ENCODE results near the gene RGS1.

Gene RGS1

GRCh38 chr1:192581131-192581927 is 5.8 kb downstream of the RGS1 start:
- DNase-seq (ENCODE audit: low read depth, low spot score), result no peak

DNA sequence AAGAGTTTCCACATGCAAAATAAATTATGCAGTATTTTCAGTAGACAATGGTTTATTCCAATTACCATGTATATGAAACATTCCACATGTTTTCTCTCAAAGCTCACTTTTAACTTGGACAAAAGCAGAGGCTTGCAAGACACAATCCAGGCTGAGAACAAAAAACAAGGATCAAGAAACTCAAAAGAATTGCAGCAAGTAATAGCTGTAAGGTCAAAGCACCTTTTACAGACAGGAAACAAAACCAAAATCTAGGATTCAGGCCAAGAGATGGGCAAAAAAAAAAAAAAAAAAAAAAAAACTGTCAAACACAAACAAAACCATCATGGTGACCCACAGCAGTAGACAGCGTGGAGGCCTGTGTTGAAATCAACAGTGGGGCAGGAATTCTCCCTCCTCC is 9.3 kb downstream of the RGS1 start:
- DNase-seq (ENCODE audit: low read depth, low spot score), result no peak

GRCh38 chr1:192587386-192588266 is 12.1 kb downstream of the RGS1 start:
- DNase-seq (ENCODE audit: low read depth, low spot score), result no peak

- no peak for DNase-seq (ENCODE audit: low read depth, low spot score)
Observed at GRCh38 chr1:192588546-192588945, 13.0 kb downstream of the RGS1 start.

- no peak for DNase-seq (ENCODE audit: low read depth, low spot score)
Observed at GRCh38 chr1:192589813-192590212, 14.2 kb downstream of the RGS1 start.

- DNase-seq (ENCODE audit: low read depth, low spot score), result no peak
Observed at GRCh38 chr1:192592517-192592916, 16.9 kb downstream of the RGS1 start.

DNA sequence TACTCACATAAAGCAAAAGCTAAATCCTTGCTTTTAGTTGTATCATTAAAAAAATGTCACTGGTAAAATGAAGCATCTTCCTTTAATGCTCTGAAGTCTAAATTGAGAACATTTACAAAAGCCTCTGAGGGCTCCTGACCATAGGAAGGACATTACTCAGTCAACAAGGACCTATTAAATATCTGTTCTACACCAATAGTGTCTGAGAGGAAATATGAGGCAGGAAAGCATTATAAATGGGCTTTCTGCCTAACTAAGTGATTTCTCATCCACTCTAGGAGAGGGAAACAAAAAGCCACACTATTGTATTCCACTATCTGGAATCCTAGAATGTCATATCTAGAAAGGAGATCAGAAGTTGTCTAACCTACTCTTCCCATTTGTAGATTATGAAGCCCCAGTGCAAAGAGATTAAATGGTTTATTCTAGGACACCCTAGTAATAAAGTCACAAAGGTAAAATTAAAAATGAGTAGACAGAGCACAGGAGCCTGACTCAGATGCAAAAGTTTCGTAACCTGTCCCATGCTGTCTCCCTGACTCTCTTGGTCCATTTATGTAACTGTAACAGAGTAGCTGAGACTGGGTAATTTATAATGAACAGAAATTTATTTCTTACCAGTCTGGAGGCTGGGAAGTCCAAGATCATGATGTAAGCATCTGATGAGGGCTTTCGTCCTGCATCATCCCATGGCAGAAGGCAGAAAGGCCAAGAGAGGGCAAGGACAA is 17.6 kb downstream of the RGS1 start:
- DNase-seq (ENCODE audit: low read depth, low spot score), result no peak

- no peak for DNase-seq (ENCODE audit: low read depth, low spot score)
Observed at GRCh38 chr1:192595299-192595698, 19.7 kb downstream of the RGS1 start.

GRCh38 chr1:192598589-192598988 is 23.0 kb downstream of the RGS1 start:
- DNase-seq (ENCODE audit: low read depth, low spot score), result no peak

DNA sequence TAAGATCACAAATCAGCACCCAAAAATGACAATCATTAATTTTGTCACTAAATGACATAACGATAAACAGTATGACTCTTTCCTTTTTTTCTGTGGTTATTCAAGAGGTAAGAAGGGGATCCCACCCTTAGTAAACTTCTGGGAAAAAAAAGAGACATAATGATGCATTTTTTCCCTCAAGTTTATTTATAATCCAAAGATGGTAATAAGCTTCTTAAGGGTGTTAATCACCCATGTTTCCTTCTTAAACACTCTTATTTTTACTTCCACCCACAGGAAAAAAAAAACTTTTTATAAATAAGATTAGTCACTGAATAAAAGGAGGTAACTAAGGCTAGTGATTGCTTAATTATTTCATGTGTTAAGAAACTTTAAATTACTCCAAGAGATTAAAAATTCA is 24.7 kb downstream of the RGS1 start:
- no peak for DNase-seq (ENCODE audit: low read depth, low spot score)

GRCh38 chr1:192601143-192601542 is 25.6 kb downstream of the RGS1 start:
- DNase-seq (ENCODE audit: low read depth, low spot score), result no peak

DNA sequence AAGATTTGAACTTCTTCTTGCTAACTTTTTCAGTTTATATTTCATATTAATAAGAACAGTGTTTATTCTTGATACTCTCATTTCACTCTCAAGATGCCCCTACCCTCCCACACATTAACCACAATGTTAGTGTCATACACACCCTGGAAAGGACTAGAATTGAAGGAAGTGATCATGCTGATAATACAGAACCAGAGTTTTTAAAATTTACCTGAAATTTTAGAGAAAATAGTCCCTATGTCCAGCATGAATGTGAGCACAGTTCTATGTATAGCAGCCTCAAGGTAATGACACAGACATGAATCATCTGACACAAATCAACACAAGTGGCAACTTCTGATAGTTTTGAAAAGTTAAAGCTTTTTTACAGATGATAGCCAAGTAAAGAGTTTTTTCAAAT is 26.0 kb downstream of the RGS1 start:
- no peak for DNase-seq (ENCODE audit: low read depth, low spot score)

DNA sequence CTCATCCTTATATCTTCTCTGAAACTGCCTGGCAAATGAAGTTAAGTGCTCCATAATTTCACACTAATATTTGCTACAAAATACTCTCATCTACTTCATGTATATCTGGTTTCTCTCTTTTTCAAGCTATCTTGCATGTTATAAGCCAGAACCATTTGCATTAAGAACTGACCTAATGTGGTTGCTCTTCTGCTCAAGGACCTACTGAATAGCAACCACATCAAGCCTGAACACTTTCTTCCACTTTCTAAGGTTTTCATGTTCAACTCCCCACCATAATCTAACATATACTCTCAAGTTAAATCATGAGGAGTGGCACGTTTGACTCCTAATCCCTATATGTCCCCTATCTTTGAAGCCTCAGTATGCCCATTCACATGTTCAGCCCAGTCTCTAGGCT is 27.2 kb downstream of the RGS1 start:
- no peak for DNase-seq (ENCODE audit: low read depth, low spot score)

DNA sequence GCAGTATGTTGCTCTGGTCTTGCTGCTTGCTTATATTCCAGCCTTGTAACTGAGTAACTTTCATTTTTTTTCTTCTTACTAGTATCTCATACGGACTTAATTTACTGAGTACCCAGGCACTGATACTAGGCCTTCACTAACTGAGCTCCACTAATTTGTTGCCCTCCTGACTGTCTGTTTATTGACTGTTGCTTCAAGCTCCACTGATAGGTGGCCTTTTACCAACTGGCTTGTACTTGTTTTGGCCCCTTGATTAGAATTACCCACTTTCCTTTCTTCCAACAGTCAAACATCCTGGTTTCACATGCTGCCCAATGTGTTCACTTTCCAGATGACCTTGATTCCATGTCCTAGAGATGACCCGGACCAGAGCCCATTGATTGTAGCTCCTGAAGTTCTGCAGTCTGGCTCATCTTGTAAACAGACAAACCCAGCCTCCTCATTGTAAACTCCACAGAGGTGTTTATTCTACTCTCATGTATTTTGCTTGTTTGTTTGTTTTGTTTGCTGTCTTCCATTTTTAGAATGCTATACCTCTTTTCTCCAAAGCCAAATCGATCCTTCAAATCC is 27.7 kb downstream of the RGS1 start:
- DNase-seq (ENCODE audit: low read depth, low spot score), result no peak

- DNase-seq (ENCODE audit: low read depth, low spot score), result no peak
Observed at GRCh38 chr1:192604979-192605620, 29.5 kb downstream of the RGS1 start.

- DNase-seq (ENCODE audit: low read depth, low spot score), result no peak
Observed at GRCh38 chr1:192608671-192609070, 33.1 kb downstream of the RGS1 start.

DNA sequence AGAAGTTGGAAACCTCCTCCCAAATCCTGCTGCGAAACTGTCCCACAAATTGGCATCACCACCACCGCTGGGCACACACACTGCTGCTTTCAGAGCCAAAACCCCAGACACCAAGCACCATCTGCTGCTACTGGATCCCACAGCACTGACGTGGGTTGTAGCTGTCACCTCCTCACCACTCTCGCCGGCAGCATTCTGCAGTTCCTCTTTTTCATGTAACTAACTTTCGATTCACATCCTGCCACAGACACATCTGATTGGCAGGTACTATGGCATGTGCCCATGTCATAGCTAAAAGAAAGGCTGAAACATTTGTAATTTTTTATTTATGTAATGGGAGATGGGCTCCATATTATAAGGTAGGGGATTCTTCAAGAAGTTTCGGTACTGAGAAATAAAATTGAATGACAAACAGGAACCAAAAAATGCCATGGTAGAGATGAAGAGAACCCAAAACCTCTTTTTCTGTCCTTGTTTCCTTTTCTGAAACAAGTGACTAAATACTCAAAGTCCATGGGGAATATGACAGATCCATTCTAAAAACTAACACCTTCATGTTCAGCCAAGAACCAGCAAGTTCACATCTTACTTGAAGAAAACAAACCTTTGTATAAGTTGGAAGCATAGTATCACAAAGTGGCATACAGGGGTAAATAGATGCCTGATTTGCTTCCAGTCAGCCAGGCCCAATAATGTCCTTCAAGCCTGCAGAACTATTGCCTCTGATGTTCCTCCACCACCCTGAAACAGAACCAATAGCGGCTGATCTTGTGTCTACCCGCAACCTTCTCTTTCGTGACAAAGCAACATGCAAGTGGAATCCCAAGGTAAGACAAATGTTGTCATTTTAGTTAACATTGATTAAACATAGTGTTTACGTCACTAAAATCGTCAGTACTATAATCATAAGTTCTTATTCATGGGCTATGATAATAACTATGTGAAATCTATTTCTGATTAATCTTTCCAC is 33.8 kb downstream of the RGS1 start:
- DNase-seq (ENCODE audit: low read depth, low spot score), result no peak

GRCh38 chr1:192610112-192610889 is 34.7 kb downstream of the RGS1 start:
- no peak for DNase-seq (ENCODE audit: low read depth, low spot score)

DNA sequence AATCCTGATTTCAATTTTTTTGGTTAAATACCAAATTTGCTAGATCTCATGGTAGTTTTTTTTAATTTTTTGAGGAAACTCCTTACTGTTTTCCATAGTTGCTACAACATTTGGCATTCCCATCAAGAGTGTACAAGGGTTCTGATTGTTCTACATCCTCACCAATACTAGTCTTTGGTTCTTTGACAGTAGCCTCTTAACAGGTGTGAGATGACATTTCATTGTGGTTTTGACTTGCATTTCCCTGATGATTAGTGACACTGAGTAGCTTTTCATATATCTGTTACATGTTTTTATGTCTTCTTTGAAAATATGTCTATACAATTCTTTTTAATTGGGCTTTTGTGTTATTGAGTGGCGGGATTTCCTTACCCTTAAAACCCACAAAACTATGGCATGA is 39.5 kb downstream of the RGS1 start:
- DNase-seq (ENCODE audit: low read depth, low spot score), result no peak
